Smooth muscle cell (in vitro differentiated cells): ENCODE data around the gene FOXC2. TPM values are rescaled to one million over a fixed set of nuclear protein-coding genes. Genes with fewer than 3 reads are reported as not detected.

Experiments
- DNase-seq: peaks from one replicate; lab custom pipeline; 2025; ENCODE audit not compliant: unreplicated experiment; lab: John Stamatoyannopoulos, UW
- H2AFZ ChIP-seq: fragments of 200-600 bp; sonication (generic); 2 replicates; pipeline ENCODE4 v1.6.0; 2016; ENCODE audit warnings: antibody characterized with exemption, low read depth, mild to moderate bottlenecking
- H3F3A ChIP-seq: fragments of 200-600 bp; sonication (generic); 2 replicates; pipeline ENCODE4 v1.6.0; 2017; ENCODE audit warnings: antibody characterized with exemption, low read depth
- H3K27ac ChIP-seq: fragments of 200-600 bp; sonication (generic); 2 replicates; pipeline ENCODE4 v1.5.1; 2016; ENCODE audit warnings: low read depth, mild to moderate bottlenecking
- H3K27me3 ChIP-seq: fragments of 200-600 bp; sonication (generic); 2 replicates; pipeline ENCODE4 v1.6.1; 2016; ENCODE audit warnings: low read depth, mild to moderate bottlenecking
- H3K36me3 ChIP-seq: fragments of 200-600 bp; sonication (generic); 2 replicates; pipeline ENCODE4 v1.5.1; 2016; ENCODE audit warnings: low read depth
- H3K4me1 ChIP-seq: fragments of 200-600 bp; sonication (generic); 2 replicates; pipeline ENCODE4 v1.5.1; 2016; ENCODE audit warnings: low read depth
- H3K4me2 ChIP-seq: fragments of 200-600 bp; sonication (generic); 2 replicates; pipeline ENCODE4 v1.6.0; 2016; ENCODE audit warnings: mild to moderate bottlenecking
- H3K4me3 ChIP-seq: fragments of 200-600 bp; sonication (generic); 2 replicates; pipeline ENCODE4 v1.5.1; 2016; ENCODE audit warnings: mild to moderate bottlenecking
- H3K79me2 ChIP-seq: fragments of 200-600 bp; sonication (generic); 2 replicates; pipeline ENCODE4 v1.6.0; 2016; ENCODE audit warnings: low read depth, mild to moderate bottlenecking
- H3K9ac ChIP-seq: fragments of 200-600 bp; sonication (generic); 2 replicates; pipeline ENCODE4 v1.6.0; 2016; ENCODE audit warnings: low read depth
- H3K9me3 ChIP-seq: fragments of 200-600 bp; sonication (generic); replicated peaks from 2 replicates; pipeline ENCODE4 v1.5.1; 2016; ENCODE audit warnings: low read depth
- H4K20me1 ChIP-seq: fragments of 200-600 bp; sonication (generic); 2 replicates; pipeline ENCODE4 v1.6.0; 2016; ENCODE audit warnings: low read depth
- CTCF ChIP-seq: fragments of 200-600 bp; sonication (generic); IDR thresholded peaks from 2 replicates; pipeline ENCODE4 v1.5.1; 2017; ENCODE audit warnings: borderline replicate concordance, mild to moderate bottlenecking, antibody characterized with exemption; ENCODE audit not compliant: insufficient read depth, poor library complexity, severe bottlenecking
- WGBS: methylation state at CpG from one replicate; pipeline ENCODE4 v1.1.7; 2016; ENCODE audit warnings: low lambda C conversion rate; 5-methylcytosine and 5-hydroxymethylcytosine counted together
- polyA plus RNA-seq: library from polyadenylated mRNA; unstranded; fragments of >200 nt; fragmentation: Nextera tagmentation; extraction: Ambion mirVana; gene quantifications from 2 replicates; pipeline ENCODE4 v1.2.1, GENCODE V29; 2016
- total RNA-seq: library from RNA; depleted of rRNA; stranded (reverse); fragments of >200 nt; gene quantifications from 2 replicates; pipeline ENCODE4 v1.2.3, GENCODE V29; 2014

The FOXC2 gene
- total and polyA plus RNA-seq, 2 experiments from 2014 or later = 2.7 to 18.0 TPM

GRCh38 chr16:86608301-86608747, 41.7 kb downstream of the FOXC2 start:
- Histone ChIP-seq H3K27me3 (no peaks in the 10 kb centered on the region), H3K4me2 (no peak overlapping the region), H3K79me2 (no peaks in the 10 kb centered on the region), H2AFZ (no peak overlapping the region), H3K4me1 (no peaks in the 10 kb centered on the region), H3K27ac (no peak overlapping the region), H3K9ac (no peak overlapping the region), H3K9me3 (no peaks in the 10 kb centered on the region), H4K20me1 (no peaks in the 10 kb centered on the region), H3F3A (peaks cover 3% of the 10 kb centered on the region), H3K36me3 (no peaks in the 10 kb centered on the region), H3K4me3 (no peak overlapping the region)
- 48% methylated on average over 2 of the region's 2 CpGs for WGBS
- DNase-seq = no peak
- TF ChIP-seq CTCF = no peak

GRCh38 chr16:86609115-86609514, 42.5 kb downstream of the FOXC2 start:
- H3K4me1 ChIP-seq = no peaks in the 10 kb centered on the region
- no peak for TF ChIP-seq CTCF
- DNase-seq = no peak
- 31% methylated on average over 6 of the region's 6 CpGs for WGBS
- no peaks in the 10 kb centered on the region for H3K27me3 ChIP-seq
- peak overlapping the region; percentile 55 for H3K4me2 ChIP-seq
- no peak overlapping the region for H2AFZ ChIP-seq
- H3K36me3 ChIP-seq = no peaks in the 10 kb centered on the region
- no peaks in the 10 kb centered on the region for H3K79me2 ChIP-seq
- peak overlapping the region; percentile 20 for H3K9ac ChIP-seq
- H3K27ac ChIP-seq = peak overlapping the region; percentile 55
- no peaks in the 10 kb centered on the region for H4K20me1 ChIP-seq
- no peaks in the 10 kb centered on the region for H3K9me3 ChIP-seq
- H3F3A ChIP-seq = peaks cover 3% of the 10 kb centered on the region
- H3K4me3 ChIP-seq = no peak overlapping the region

- Histone ChIP-seq H3K4me2 (peak overlapping the region; percentile 55), H3K27ac (peak overlapping the region; percentile 55), H3K9ac (peak overlapping the region; percentile 20), H3K27me3 (no peaks in the 10 kb centered on the region), H2AFZ (no peak overlapping the region), H3K9me3 (no peaks in the 10 kb centered on the region), H3F3A (peaks cover 3% of the 10 kb centered on the region), H3K4me3 (no peak overlapping the region), H3K79me2 (no peaks in the 10 kb centered on the region), H3K36me3 (no peaks in the 10 kb centered on the region), H3K4me1 (no peaks in the 10 kb centered on the region), H4K20me1 (no peaks in the 10 kb centered on the region)
- WGBS = 91% methylated on average over 10 of the region's 10 CpGs
- TF ChIP-seq CTCF = no peak
- no peak for DNase-seq
These were observed 43.0 kb downstream of the FOXC2 start for GRCh38 chr16:86609661-86610060.

GRCh38 chr16:86610779-86611524, 44.3 kb downstream of the FOXC2 start:
- H3K27me3 ChIP-seq = no peaks in the 10 kb centered on the region
- H3K27ac ChIP-seq = no peak overlapping the region
- no peaks in the 10 kb centered on the region for H3K79me2 ChIP-seq
- H3K4me3 ChIP-seq = no peak overlapping the region
- no peaks in the 10 kb centered on the region for H3K36me3 ChIP-seq
- H3K9me3 ChIP-seq = no peaks in the 10 kb centered on the region
- TF ChIP-seq CTCF = no peak
- H2AFZ ChIP-seq = no peak overlapping the region
- no peaks in the 10 kb centered on the region for H3K4me1 ChIP-seq
- no peak for DNase-seq
- H3K9ac ChIP-seq = no peak overlapping the region
- 89% methylated on average over 18 of the region's 18 CpGs for WGBS
- H3K4me2 ChIP-seq = no peak overlapping the region
- no peaks in the 10 kb centered on the region for H4K20me1 ChIP-seq
- peaks cover 3% of the 10 kb centered on the region for H3F3A ChIP-seq
